BLaER1 treated with 17β-estradiol and CSF1 and Interleukin-3, amounts not matched to agents 10 nM and 100 nM (cell line): Measurements from ENCODE around the gene CEP57.

ENCODE experiments used
- H3K27ac ChIP-seq, 11 experiments: shearing (Covaris generic); formaldehyde crosslinking; 2 replicates each; pipeline ENCODE4 v1.8.1; 2022
- H3K27me3 ChIP-seq, 11 experiments: shearing (Covaris generic); formaldehyde crosslinking; 2 replicates each; pipeline ENCODE4 v1.8.1; 2022
- H3K36me3 ChIP-seq, 11 experiments: shearing (Covaris generic); formaldehyde crosslinking; 2 replicates each; pipeline ENCODE4 v1.8.1; 2022
- H3K4me1 ChIP-seq, 10 experiments: shearing (Covaris generic); formaldehyde crosslinking; 2 replicates each; pipeline ENCODE4 v1.8.1; 2022
- H3K4me2 ChIP-seq, 11 experiments: shearing (Covaris generic); formaldehyde crosslinking; 2 replicates each; pipeline ENCODE4 v1.8.1; 2022
- H3K4me3 ChIP-seq, 10 experiments: shearing (Covaris generic); formaldehyde crosslinking; 2 replicates each; pipeline ENCODE4 v1.8.1; 2022
- H3K9ac ChIP-seq, 11 experiments: shearing (Covaris generic); formaldehyde crosslinking; 2 replicates each; pipeline ENCODE4 v1.8.1; 2022
- H3K9me3 ChIP-seq, 11 experiments: shearing (Covaris generic); formaldehyde crosslinking; replicated peaks in 1 of 11; 2 replicates each; pipeline ENCODE4 v1.8.1; 2022
- H4K20me1 ChIP-seq, 11 experiments: shearing (Covaris generic); formaldehyde crosslinking; 2 replicates each; pipeline ENCODE4 v1.8.1; 2022
- Cebpa-rat ChIP-seq, 11 experiments: shearing (Covaris generic); IDR thresholded peaks; 2 replicates each; pipeline ENCODE4 v1.8.1; 2022

Gene CEP57

DNA sequence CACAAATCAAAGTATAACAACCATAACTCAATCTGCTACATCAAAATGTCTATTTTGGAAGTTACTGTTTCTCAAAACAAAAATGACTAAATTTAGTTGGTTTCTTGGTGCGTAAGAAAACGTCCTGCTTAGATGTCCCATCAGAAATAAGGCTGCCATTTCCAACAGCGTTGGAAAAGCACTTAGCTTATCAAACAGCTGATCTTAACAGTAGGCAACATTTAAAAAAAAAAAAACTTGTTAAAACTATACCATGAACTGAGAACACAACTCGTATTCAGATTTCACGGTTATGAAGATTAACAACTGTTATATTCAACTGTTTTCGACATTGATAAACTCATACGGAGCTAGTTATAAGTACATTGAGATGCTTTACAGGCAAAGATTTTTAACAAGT is 2.4 kb downstream of the CEP57 start:
- Histone ChIP-seq H3K9ac (no peak overlapping the region), H3K9me3 (no peaks in the 10 kb centered on the region), H3K4me2 (peak overlapping the region in 10 of 11 experiments; percentile 77 to 95 (median 92); a peak in 17 of 22 replicates), H3K36me3 (peaks cover 0 to 14% (median 5%) of the 10 kb centered on the region in 11 experiments; a peak in 7 of 22 replicates), H3K27ac (no peak overlapping the region), H3K4me3 (peak overlapping the region in 1 of 10 experiments; percentile 97; a peak in 2 of 20 replicates), H4K20me1 (peaks cover 0 to 38% (median 3%) of the 10 kb centered on the region in 11 experiments; a peak in 5 of 22 replicates), H3K27me3 (no peaks in the 10 kb centered on the region), H3K4me1 (peaks cover 24 to 31% (median 27%) of the 10 kb centered on the region in 10 experiments)
- no peak for TF ChIP-seq Cebpa-rat (IDR thresholded peaks at IDR 0.05)

- Histone ChIP-seq H3K4me2 (peak overlapping the region in 1 of 11 experiments; percentile 77; a peak in 3 of 22 replicates), H3K27me3 (no peaks in the 10 kb centered on the region)
Observed at GRCh38 chr11:95793116-95793515, 2.8 kb downstream of the CEP57 start.

DNA sequence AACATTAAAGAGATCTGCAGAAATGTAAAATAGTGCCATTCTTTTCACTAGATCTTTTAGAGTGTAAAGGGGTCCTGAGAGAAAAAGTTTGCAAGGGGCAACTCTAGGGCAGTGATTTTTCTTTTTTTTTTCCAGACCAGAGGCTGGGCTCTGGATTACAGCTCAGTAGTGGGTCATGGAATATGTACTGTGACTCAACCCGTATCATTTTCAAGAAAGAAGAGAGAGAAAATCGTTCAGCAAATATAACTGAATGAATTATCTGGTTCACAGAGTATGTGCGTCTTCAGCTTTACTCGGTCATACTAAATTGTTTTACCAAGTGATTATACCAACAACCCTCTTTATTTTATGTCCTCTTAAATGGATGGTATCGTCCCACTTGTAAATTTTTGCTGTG is 3.8 kb downstream of the CEP57 start:
- Histone ChIP-seq H3K27ac (no peak overlapping the region), H3K9me3 (no peaks in the 10 kb centered on the region), H3K4me3 (no peak overlapping the region), H3K27me3 (no peaks in the 10 kb centered on the region), H3K9ac (no peak overlapping the region), H4K20me1 (peaks cover 0 to 38% (median 3%) of the 10 kb centered on the region in 11 experiments; a peak in 5 of 22 replicates), H3K4me1 (peaks cover 14 to 21% (median 18%) of the 10 kb centered on the region in 10 experiments), H3K4me2 (no peak overlapping the region), H3K36me3 (peaks cover under 1 to 14% (median 7%) of the 10 kb centered on the region in 11 experiments; a peak in 17 of 22 replicates)
- TF ChIP-seq Cebpa-rat (IDR thresholded peaks at IDR 0.05): no peak

More at GRCh38 chr11:95793116-95793515, 2.8 kb downstream of the CEP57 start:
- Histone ChIP-seq H3K27ac (no peak overlapping the region), H3K4me1 (peaks cover 19 to 27% (median 23%) of the 10 kb centered on the region in 10 experiments), H4K20me1 (peaks cover 0 to 38% (median 3%) of the 10 kb centered on the region in 11 experiments; a peak in 5 of 22 replicates), H3K9me3 (no peaks in the 10 kb centered on the region), H3K4me3 (no peak overlapping the region), H3K9ac (no peak overlapping the region), H3K36me3 (peaks cover 0 to 11% (median 5%) of the 10 kb centered on the region in 11 experiments; a peak in 6 of 22 replicates)
- TF ChIP-seq Cebpa-rat (IDR thresholded peaks at IDR 0.05): no peak

- Histone ChIP-seq H4K20me1 (peaks cover 0 to 38% (median 3%) of the 10 kb centered on the region in 11 experiments; a peak in 5 of 22 replicates), H3K27ac (no peak overlapping the region), H3K4me2 (no peak overlapping the region), H3K9me3 (no peaks in the 10 kb centered on the region), H3K9ac (no peak overlapping the region), H3K4me3 (no peak overlapping the region), H3K27me3 (no peaks in the 10 kb centered on the region), H3K4me1 (peaks cover 14 to 21% (median 18%) of the 10 kb centered on the region in 10 experiments), H3K36me3 (peaks cover 16 to 31% (median 24%) of the 10 kb centered on the region in 11 experiments)
- TF ChIP-seq Cebpa-rat (IDR thresholded peaks at IDR 0.05): no peak
Observed at GRCh38 chr11:95795627-95796295, 5.5 kb downstream of the CEP57 start.

DNA sequence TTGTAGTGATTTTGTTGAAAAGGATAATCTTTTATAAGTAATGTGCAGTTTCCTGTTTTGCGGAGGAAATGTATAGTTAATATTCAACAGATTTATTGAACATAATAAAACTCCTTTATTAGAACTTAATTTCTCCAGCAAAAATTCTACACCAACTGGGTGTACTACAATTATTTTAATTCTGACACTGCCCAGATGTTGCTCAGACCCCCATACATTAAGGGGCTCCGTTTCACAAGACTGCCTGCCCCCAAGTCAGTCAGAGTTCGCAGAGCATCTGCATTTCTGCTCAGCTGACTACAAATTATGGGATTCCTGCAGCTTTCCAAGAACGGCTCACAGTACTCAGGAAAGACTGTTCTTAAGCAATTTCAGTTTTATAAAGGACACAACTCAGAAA is 6.2 kb downstream of the CEP57 start:
- Histone ChIP-seq H3K4me3 (no peak overlapping the region), H3K27me3 (no peaks in the 10 kb centered on the region), H3K27ac (no peak overlapping the region), H3K9ac (no peak overlapping the region), H3K36me3 (peaks cover 21 to 38% (median 28%) of the 10 kb centered on the region in 11 experiments), H4K20me1 (peaks cover 0 to 34% (median 3%) of the 10 kb centered on the region in 11 experiments; a peak in 5 of 22 replicates), H3K9me3 (no peaks in the 10 kb centered on the region), H3K4me1 (peaks cover 9 to 16% (median 14%) of the 10 kb centered on the region in 10 experiments), H3K4me2 (no peak overlapping the region)
- TF ChIP-seq Cebpa-rat (IDR thresholded peaks at IDR 0.05): no peak

GRCh38 chr11:95799546-95799945 is 9.2 kb downstream of the CEP57 start:
- no peak overlapping the region for H3K27ac ChIP-seq
- H3K4me2 ChIP-seq: no peak overlapping the region
- no peak for TF ChIP-seq Cebpa-rat (IDR thresholded peaks at IDR 0.05)
- H3K27me3 ChIP-seq: no peaks in the 10 kb centered on the region
- H3K4me3 ChIP-seq: no peak overlapping the region
- no peaks in the 10 kb centered on the region for H3K9me3 ChIP-seq
- no peak overlapping the region for H3K9ac ChIP-seq
- H4K20me1 ChIP-seq: peaks cover 0 to 15% (median 3%) of the 10 kb centered on the region in 11 experiments; a peak in 5 of 22 replicates
- peaks cover 32 to 61% (median 53%) of the 10 kb centered on the region in 11 experiments for H3K36me3 ChIP-seq
- no peaks in the 10 kb centered on the region for H3K4me1 ChIP-seq

DNA sequence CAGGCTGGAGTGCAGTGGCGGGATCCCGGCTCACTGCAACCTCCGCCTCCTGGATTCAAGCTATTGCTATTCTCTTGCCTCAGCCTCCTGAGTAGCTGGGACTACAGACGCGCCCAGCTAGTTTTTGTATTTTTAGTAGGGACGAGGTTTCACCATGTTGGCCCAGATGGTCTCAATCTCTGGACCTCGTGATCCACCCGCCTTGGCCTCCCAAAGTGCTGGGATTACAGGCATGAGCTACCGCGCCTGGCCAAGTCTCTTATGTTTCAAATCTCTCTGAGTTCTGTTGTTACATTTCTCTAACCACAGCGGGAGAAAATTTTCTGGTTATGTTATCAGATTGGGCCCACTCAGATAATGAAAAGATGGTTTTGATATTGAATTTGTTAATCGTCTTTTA is 10.1 kb downstream of the CEP57 start:
- no peak overlapping the region for H3K4me3 ChIP-seq
- H3K4me2 ChIP-seq: no peak overlapping the region
- H3K9me3 ChIP-seq: no peaks in the 10 kb centered on the region
- H3K27ac ChIP-seq: no peak overlapping the region
- H3K9ac ChIP-seq: no peak overlapping the region
- no peak for TF ChIP-seq Cebpa-rat (IDR thresholded peaks at IDR 0.05)
- H3K36me3 ChIP-seq: peaks cover 41 to 69% (median 61%) of the 10 kb centered on the region in 11 experiments
- peaks cover 0 to 14% (median 3%) of the 10 kb centered on the region in 11 experiments; a peak in 5 of 22 replicates for H4K20me1 ChIP-seq
- no peaks in the 10 kb centered on the region for H3K27me3 ChIP-seq
- H3K4me1 ChIP-seq: no peaks in the 10 kb centered on the region

GRCh38 chr11:95802806-95803205 is 12.5 kb downstream of the CEP57 start:
- no peak overlapping the region for H3K4me2 ChIP-seq
- no peak overlapping the region for H3K9ac ChIP-seq
- no peak overlapping the region for H3K4me3 ChIP-seq
- no peaks in the 10 kb centered on the region for H3K27me3 ChIP-seq
- TF ChIP-seq Cebpa-rat (IDR thresholded peaks at IDR 0.05): no peak
- no peaks in the 10 kb centered on the region for H3K4me1 ChIP-seq
- peaks cover 8 to 20% (median 16%) of the 10 kb centered on the region in 11 experiments; a peak in 17 of 22 replicates for H3K9me3 ChIP-seq
- peaks cover 55 to 88% (median 78%) of the 10 kb centered on the region in 11 experiments for H3K36me3 ChIP-seq
- H4K20me1 ChIP-seq: no peaks in the 10 kb centered on the region
- no peak overlapping the region for H3K27ac ChIP-seq

DNA sequence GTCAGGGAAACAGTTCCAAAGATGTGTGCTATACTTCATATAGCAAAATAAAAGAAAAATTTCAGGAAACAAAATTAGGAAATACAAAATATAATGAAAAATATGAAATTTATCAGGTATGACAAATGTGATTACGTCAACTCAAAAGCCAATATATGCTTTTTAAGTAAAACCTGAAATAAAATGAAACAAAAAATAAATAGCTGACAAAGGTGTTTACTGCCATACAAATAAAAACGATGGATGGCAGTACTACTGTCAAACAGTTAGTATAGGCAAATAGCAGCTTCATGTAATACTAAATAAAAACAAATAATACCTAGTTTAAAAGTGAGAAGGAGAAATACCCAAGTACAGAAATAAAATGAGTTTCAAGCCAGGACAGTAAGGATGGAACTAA is 13.7 kb downstream of the CEP57 start:
- no peaks in the 10 kb centered on the region for H3K27me3 ChIP-seq
- H4K20me1 ChIP-seq: no peaks in the 10 kb centered on the region
- no peak overlapping the region for H3K4me2 ChIP-seq
- H3K4me1 ChIP-seq: no peaks in the 10 kb centered on the region
- no peak overlapping the region for H3K9ac ChIP-seq
- H3K9me3 ChIP-seq: peaks cover 8 to 21% (median 16%) of the 10 kb centered on the region in 11 experiments; a peak in 17 of 22 replicates
- H3K27ac ChIP-seq: no peak overlapping the region
- H3K4me3 ChIP-seq: no peak overlapping the region
- TF ChIP-seq Cebpa-rat (IDR thresholded peaks at IDR 0.05): no peak
- H3K36me3 ChIP-seq: peaks cover 55 to 85% (median 78%) of the 10 kb centered on the region in 11 experiments
